Prostate gland (tissue), 2 donors: ENCODE data around the gene MED9.

Source experiments
- CTCF ChIP-seq, 4 experiments: fragments of 200-600 bp in 2 of 4; fragments of 450-650 bp in 2 of 4; sonication (generic) in 2 of 4; IDR thresholded peaks; 1 replicate in 3 of 4; 2 replicates in 1 of 4; pipeline ENCODE4 v1.5.1; 2016 to 2019; ENCODE audit warnings: antibody characterized with exemption in 4 of 4, mild to moderate bottlenecking in 2 of 4, moderate library complexity in 2 of 4
- POLR2AphosphoS5 ChIP-seq: sonication (generic); formaldehyde crosslinking; IDR thresholded peaks from one replicate; pipeline ENCODE4 v1.6.1; 2017; ENCODE audit warnings: antibody characterized with exemption

- no peak for TF ChIP-seq CTCF (IDR thresholded peaks at IDR 0.05)
- no peak for TF ChIP-seq POLR2AphosphoS5
Observed at GRCh38 chr17:17536702-17537101, 59.9 kb downstream of the MED9 start.
